ENCODE data around the gene ZFP36L2.

Gene ZFP36L2

GRCh38 chr2:43269074-43269572 is 42.7 kb upstream of the ZFP36L2 start:
- peak; percentile 28 for DNase-seq (ENCODE audit: low read depth)
- H3K4me3 ChIP-seq (ENCODE audit: low read length): no peak overlapping the region
- no peak for TF ChIP-seq CTCF (IDR thresholded peaks at IDR 0.05; ENCODE audit: insufficient read depth, low read depth, low read length, missing control alignments)

- DNase-seq (ENCODE audit: low read depth): peak; percentile 70
- H3K4me3 ChIP-seq (ENCODE audit: low read length): no peak overlapping the region
- no peak for TF ChIP-seq CTCF (IDR thresholded peaks at IDR 0.05; ENCODE audit: insufficient read depth, low read depth, low read length, missing control alignments)
These were observed 41.9 kb upstream of the ZFP36L2 start for GRCh38 chr2:43268066-43268953.

GRCh38 chr2:43267381-43267780 is 41.0 kb upstream of the ZFP36L2 start:
- no peak for TF ChIP-seq CTCF (IDR thresholded peaks at IDR 0.05; ENCODE audit: insufficient read depth, low read depth, low read length, missing control alignments)
- no peak overlapping the region for H3K4me3 ChIP-seq (ENCODE audit: low read length)
- DNase-seq (ENCODE audit: low read depth): no peak

GRCh38 chr2:43266711-43267111 is 40.3 kb upstream of the ZFP36L2 start:
- no peak overlapping the region for H3K4me3 ChIP-seq (ENCODE audit: low read length)
- TF ChIP-seq CTCF (IDR thresholded peaks at IDR 0.05; ENCODE audit: insufficient read depth, low read depth, low read length, missing control alignments): no peak
- no peak for DNase-seq (ENCODE audit: low read depth)

- DNase-seq (ENCODE audit: low read depth): no peak
- no peak for TF ChIP-seq CTCF (IDR thresholded peaks at IDR 0.05; ENCODE audit: insufficient read depth, low read depth, low read length, missing control alignments)
- no peak overlapping the region for H3K4me3 ChIP-seq (ENCODE audit: low read length)
These were observed 39.0 kb upstream of the ZFP36L2 start for GRCh38 chr2:43265421-43265820.

GRCh38 chr2:43265001-43265400 is 38.6 kb upstream of the ZFP36L2 start:
- no peak overlapping the region for H3K4me3 ChIP-seq (ENCODE audit: low read length)
- no peak for DNase-seq (ENCODE audit: low read depth)
- TF ChIP-seq CTCF (IDR thresholded peaks at IDR 0.05; ENCODE audit: insufficient read depth, low read depth, low read length, missing control alignments): no peak
